Ovary (tissue), 3 donors: Measurements from ENCODE around the gene EFCAB5.

ENCODE experiments used
- CTCF ChIP-seq, 3 donors: fragments of 450-650 bp in 2 of 3; fragments of 200-600 bp in 1 of 3; IDR thresholded peaks; one replicate each; pipeline versions ENCODE4 v1.5.1 to v1.8.0; 2016 to 2022; ENCODE audit warnings: antibody characterized with exemption in 3 of 3, mild to moderate bottlenecking in 1 of 3
- EP300 ChIP-seq: sonication (generic); formaldehyde crosslinking; IDR thresholded peaks from one replicate; pipeline ENCODE4 v1.6.1; 2017; ENCODE audit warnings: antibody characterized with exemption
- POLR2A ChIP-seq: fragments of 450-650 bp; IDR thresholded peaks from one replicate; pipeline ENCODE4 v1.6.1; 2017; ENCODE audit warnings: antibody characterized with exemption, mild to moderate bottlenecking, moderate library complexity
- donor health status: DM: no; HTN: no; CAD: no.

- no peak for TF ChIP-seq POLR2A
- TF ChIP-seq CTCF (IDR thresholded peaks at IDR 0.05) = no peak
- no peak for TF ChIP-seq EP300
Measured at GRCh38 chr17:29909236-29910003, 32.0 kb upstream of the EFCAB5 start.
